Epithelial cell of proximal tubule (primary cell): ENCODE data around the gene ENTPD2. TPM values are rescaled to one million over a fixed set of nuclear protein-coding genes. Genes with fewer than 3 reads are reported as not detected.

Experiments used
- DNase-seq: peaks from one replicate; pipeline ENCODE4 v3.0.0-alpha.2; 2011; ENCODE audit warnings: low read depth
- H3K4me3 ChIP-seq: 2 replicates; pipeline ENCODE4 v1.5.1; 2011; ENCODE audit warnings: low read depth, mild to moderate bottlenecking, low read length
- total RNA-seq: library from RNA; depleted of rRNA; stranded (reverse); fragments of >200 nt; gene quantifications from 2 replicates; pipeline ENCODE4 v1.2.3, GENCODE V29; 2015
- TF ChIP-seq, protein P1 (sequence below): conservative IDR thresholded peaks from 2 replicates; pipeline ENCODE4 v1.5.1; 2012; ENCODE audit warnings: low read depth, mild to moderate bottlenecking, low read length

Gene ENTPD2
- total RNA-seq, 1 donor from 2014 or later: not detected

GRCh38 chr9:137084526-137084925 lies 30.7 kb upstream of the ENTPD2 start:
- TF ChIP-seq, protein P1, sequence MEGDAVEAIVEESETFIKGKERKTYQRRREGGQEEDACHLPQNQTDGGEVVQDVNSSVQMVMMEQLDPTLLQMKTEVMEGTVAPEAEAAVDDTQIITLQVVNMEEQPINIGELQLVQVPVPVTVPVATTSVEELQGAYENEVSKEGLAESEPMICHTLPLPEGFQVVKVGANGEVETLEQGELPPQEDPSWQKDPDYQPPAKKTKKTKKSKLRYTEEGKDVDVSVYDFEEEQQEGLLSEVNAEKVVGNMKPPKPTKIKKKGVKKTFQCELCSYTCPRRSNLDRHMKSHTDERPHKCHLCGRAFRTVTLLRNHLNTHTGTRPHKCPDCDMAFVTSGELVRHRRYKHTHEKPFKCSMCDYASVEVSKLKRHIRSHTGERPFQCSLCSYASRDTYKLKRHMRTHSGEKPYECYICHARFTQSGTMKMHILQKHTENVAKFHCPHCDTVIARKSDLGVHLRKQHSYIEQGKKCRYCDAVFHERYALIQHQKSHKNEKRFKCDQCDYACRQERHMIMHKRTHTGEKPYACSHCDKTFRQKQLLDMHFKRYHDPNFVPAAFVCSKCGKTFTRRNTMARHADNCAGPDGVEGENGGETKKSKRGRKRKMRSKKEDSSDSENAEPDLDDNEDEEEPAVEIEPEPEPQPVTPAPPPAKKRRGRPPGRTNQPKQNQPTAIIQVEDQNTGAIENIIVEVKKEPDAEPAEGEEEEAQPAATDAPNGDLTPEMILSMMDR: no peak
- H3K4me3 ChIP-seq: no peak overlapping the region
- DNase-seq: no peak

- H3K4me3 ChIP-seq: no peak overlapping the region
- TF ChIP-seq, protein P1: no peak
- DNase-seq: peak; percentile 88
Measured at GRCh38 chr9:137083394-137084004, 29.6 kb upstream of the ENTPD2 start.

GRCh38 chr9:137082925-137083290 lies 29.0 kb upstream of the ENTPD2 start:
- TF ChIP-seq, protein P1: no peak
- DNase-seq: no peak
- no peak overlapping the region for H3K4me3 ChIP-seq

- no peak for DNase-seq
- H3K4me3 ChIP-seq: no peak overlapping the region
- TF ChIP-seq, protein P1: no peak
Measured at GRCh38 chr9:137082222-137082924, 28.5 kb upstream of the ENTPD2 start.

DNA sequence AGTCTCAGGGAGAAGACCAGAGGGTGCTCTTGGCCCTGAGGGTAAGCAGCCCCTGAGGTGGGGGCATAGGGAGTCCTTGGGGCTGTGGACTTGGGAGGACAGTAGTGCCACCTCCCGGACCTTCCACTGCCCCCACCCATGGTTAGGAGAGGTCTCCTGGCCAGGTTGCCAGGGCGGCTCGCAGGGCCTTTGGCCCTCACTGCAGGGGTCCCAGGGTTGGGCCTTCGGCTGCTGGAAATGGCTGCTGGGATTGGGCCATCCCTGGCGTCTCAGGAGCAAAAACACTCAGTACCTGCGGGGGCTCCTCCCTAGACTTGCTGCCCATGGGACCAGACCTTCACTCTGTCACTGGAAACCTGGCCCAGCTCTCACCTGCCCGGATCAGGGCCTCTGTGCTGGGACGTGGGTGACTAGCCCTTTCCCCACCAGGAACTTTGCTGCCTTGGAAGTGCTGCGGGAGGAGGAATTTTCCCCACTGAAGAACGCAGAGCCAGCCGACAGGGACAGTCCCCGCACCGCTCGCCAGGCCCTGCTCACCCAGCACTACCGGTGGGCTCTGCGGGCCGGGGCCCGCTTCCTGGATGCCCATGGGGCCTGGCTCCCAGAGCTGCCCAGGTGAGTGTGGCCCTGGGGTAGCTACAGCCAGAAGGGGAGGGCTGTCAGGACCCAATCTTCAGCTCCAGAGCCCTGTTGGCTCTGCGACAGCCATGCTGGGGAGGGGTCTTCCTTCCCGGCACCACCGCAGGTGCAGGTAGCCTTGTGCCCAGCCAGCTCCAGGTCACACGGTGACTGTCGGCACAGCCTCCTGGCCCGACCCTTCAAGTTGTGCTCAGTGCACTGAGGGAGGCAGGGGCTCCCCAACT lies 26.6 kb upstream of the ENTPD2 start:
- DNase-seq: no peak
- no peak overlapping the region for H3K4me3 ChIP-seq
- TF ChIP-seq, protein P1: no peak

DNA sequence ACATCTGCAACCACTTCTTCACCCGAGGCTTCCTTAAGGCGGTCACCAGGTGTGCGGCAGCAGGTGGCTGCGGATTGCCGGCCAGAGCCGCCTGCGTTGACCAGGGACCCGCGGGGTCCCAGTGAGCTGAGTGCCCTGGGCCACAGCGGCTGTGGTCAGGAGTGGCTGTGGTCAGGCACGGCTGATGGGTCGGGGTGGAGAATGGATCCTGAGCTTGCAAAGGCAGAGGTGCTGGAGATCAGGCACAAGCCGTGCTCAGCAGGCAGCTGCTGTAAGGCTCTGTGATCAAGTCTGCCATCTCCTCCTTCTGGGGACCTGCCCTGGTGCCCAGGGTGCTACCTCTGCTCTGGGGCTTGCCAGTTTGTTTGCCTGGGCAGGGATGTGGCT lies 25.5 kb upstream of the ENTPD2 start:
- no peak overlapping the region for H3K4me3 ChIP-seq
- TF ChIP-seq, protein P1: no peak
- DNase-seq: no peak
